Left cardiac atrium (tissue), 4 donors: ENCODE measurements around the gene CTNND2. TPM values are rescaled to one million over a fixed set of nuclear protein-coding genes. Genes with fewer than 3 reads are reported as not detected.
"Not testable (repeated sequence)": the region's sequence is repeated elsewhere in the genome, so short reads cannot be mapped to it uniquely, and the experiment has no call there.

Source experiments
- ATAC-seq, 2 donors: fragments of 200-7000 bp; cut with Tn5 transposase; one replicate each; pipeline ENCODE4 v1.9.1; 2020; ENCODE audit warnings: mild to moderate bottlenecking in 2 of 2, moderate library complexity in 2 of 2
- DNase-seq: peaks from one replicate; pipeline ENCODE4 v3.0.0-alpha.2; 2020
- intact Hi-C, 2 donors: fragments of 100-400 bp; cut with DNase I; formaldehyde crosslinking; loops; one replicate each; pipeline versions ENCODE4 v1.14.1 to v1.15.1; 2022 to 2023
- total RNA-seq, 2 donors: library from RNA; stranded (reverse); fragmentation: NEBNext Ultra II Directional; extraction: Animal tissue kit (Norgen Biotek cat#: 25700); gene quantifications; one replicate each; pipeline ENCODE4 v1.2.1, GENCODE V29; 2021
- donor health status: DM: no; HTN: yes; CAD: no.
- donor health status: DM: no; HTN: yes; CAD: no; lungs with severe emphysema.
- donor health status: DM: yes; HTN: yes; CAD: no.
- donor health status: Dilated cardiomyopathy.

The CTNND2 gene
- total RNA-seq, 2 donors from 2014 or later, result 4.8 to 11.6 TPM

- intact Hi-C loops, result loop anchor here in 1 of 2 donors (5.0 to 10.0 kb wide), 2 partner anchors 349 to 922 kb away; no protein-coding TSS in a partner anchor
- DNase-seq, result not testable (repeated sequence)
- ATAC-seq, result peak; percentile 64 to 72
These were observed 287.6 kb downstream of the CTNND2 start for GRCh38 chr5:11616624-11617023.

- ATAC-seq (no peak), DNase-seq (no peak)
- intact Hi-C loops, result loop anchor here in 1 of 2 donors (10.0 kb wide), 1 partner anchor 916 kb away; no protein-coding TSS in a partner anchor
These were observed 293.2 kb downstream of the CTNND2 start for GRCh38 chr5:11611011-11611410.

GRCh38 chr5:11609570-11610303 is 294.5 kb downstream of the CTNND2 start:
- DNase-seq (no peak), ATAC-seq (peak; percentile 44 to 56)
- intact Hi-C loops, result loop anchor here in 1 of 2 donors (10.0 kb wide), 1 partner anchor 915 kb away; no protein-coding TSS in a partner anchor

GRCh38 chr5:11608530-11608929 is 295.7 kb downstream of the CTNND2 start:
- ATAC-seq, result no peak

GRCh38 chr5:11607944-11608483 is 296.2 kb downstream of the CTNND2 start:
- no peak for DNase-seq
- ATAC-seq, result no peak
- intact Hi-C loops, result no loop called here

More at GRCh38 chr5:11608530-11608929, 295.7 kb downstream of the CTNND2 start:
- no peak for DNase-seq
- intact Hi-C loops, result no loop called here

- ATAC-seq (no peak), DNase-seq (no peak)
- intact Hi-C loops, result no loop called here
These were observed 301.9 kb downstream of the CTNND2 start for GRCh38 chr5:11602298-11602697.

GRCh38 chr5:11599499-11599898 is 304.7 kb downstream of the CTNND2 start:
- no peak for ATAC-seq
- DNase-seq, result no peak
- intact Hi-C loops, result no loop called here

GRCh38 chr5:11596657-11597071 is 307.6 kb downstream of the CTNND2 start:
- no peak for ATAC-seq
- intact Hi-C loops, result no loop called here
- no peak for DNase-seq

- intact Hi-C loops, result no loop called here
- ATAC-seq, result peak in 1 of 2 donors; percentile 73
- no peak for DNase-seq
These were observed 308.1 kb downstream of the CTNND2 start for GRCh38 chr5:11596185-11596584.

GRCh38 chr5:11595045-11595444 is 309.2 kb downstream of the CTNND2 start:
- DNase-seq, result no peak
- intact Hi-C loops, result no loop called here
- no peak for ATAC-seq

GRCh38 chr5:11594021-11594420 is 310.2 kb downstream of the CTNND2 start:
- ATAC-seq, result no peak
- intact Hi-C loops, result loop anchor here in 1 of 2 donors (5.0 kb wide), 1 partner anchor 592 kb away; no protein-coding TSS in a partner anchor

GRCh38 chr5:11590475-11590874 is 313.8 kb downstream of the CTNND2 start:
- DNase-seq, result no peak
- ATAC-seq, result no peak
- intact Hi-C loops, result loop anchor here in 1 of 2 donors (5.0 kb wide), 1 partner anchor 588 kb away; no protein-coding TSS in a partner anchor

More at GRCh38 chr5:11594021-11594420, 310.2 kb downstream of the CTNND2 start:
- no peak for DNase-seq

- ATAC-seq, result peak; percentile 47 to 81
- intact Hi-C loops, result no loop called here
- peak; percentile 24 for DNase-seq
These were observed 315.4 kb downstream of the CTNND2 start for GRCh38 chr5:11588803-11589202.

GRCh38 chr5:11584017-11584416 is 320.2 kb downstream of the CTNND2 start:
- intact Hi-C loops, result no loop called here
- DNase-seq (no peak), ATAC-seq (no peak)

- no peak for DNase-seq
- intact Hi-C loops, result no loop called here
- no peak for ATAC-seq
These were observed 324.9 kb downstream of the CTNND2 start for GRCh38 chr5:11579351-11579750.

GRCh38 chr5:11574787-11575186 is 329.5 kb downstream of the CTNND2 start:
- ATAC-seq, result no peak
- DNase-seq, result no peak
- intact Hi-C loops, result no loop called here

- intact Hi-C loops, result no loop called here
- no peak for DNase-seq
- ATAC-seq, result peak in 1 of 2 donors; percentile 71
These were observed 330.9 kb downstream of the CTNND2 start for GRCh38 chr5:11573140-11573992.

- ATAC-seq (no peak), DNase-seq (no peak)
- intact Hi-C loops, result no loop called here
These were observed 339.5 kb downstream of the CTNND2 start for GRCh38 chr5:11564706-11565105.

- DNase-seq, result no peak
- intact Hi-C loops, result no loop called here
- ATAC-seq, result no peak
These were observed 340.4 kb downstream of the CTNND2 start for GRCh38 chr5:11563822-11564221.
